Stimulated activated CD8-positive, alpha-beta memory T cell treated with anti-CD3 and anti-CD28 coated beads, Interleukin-7, amount 100 ng/mL, for 4 hours (primary cell): ENCODE measurements around the gene TGIF1.
"Not testable (repeated sequence)": the region's sequence is repeated elsewhere in the genome, so short reads cannot be mapped to it uniquely, and the experiment has no call there.

ENCODE experiments used
- DNase-seq, 2 donors: peaks; one replicate each; pipeline ENCODE4 v3.0.0-alpha.2; 2020; ENCODE audit warnings: low read depth in 2 of 2

TGIF1 gene

DNA sequence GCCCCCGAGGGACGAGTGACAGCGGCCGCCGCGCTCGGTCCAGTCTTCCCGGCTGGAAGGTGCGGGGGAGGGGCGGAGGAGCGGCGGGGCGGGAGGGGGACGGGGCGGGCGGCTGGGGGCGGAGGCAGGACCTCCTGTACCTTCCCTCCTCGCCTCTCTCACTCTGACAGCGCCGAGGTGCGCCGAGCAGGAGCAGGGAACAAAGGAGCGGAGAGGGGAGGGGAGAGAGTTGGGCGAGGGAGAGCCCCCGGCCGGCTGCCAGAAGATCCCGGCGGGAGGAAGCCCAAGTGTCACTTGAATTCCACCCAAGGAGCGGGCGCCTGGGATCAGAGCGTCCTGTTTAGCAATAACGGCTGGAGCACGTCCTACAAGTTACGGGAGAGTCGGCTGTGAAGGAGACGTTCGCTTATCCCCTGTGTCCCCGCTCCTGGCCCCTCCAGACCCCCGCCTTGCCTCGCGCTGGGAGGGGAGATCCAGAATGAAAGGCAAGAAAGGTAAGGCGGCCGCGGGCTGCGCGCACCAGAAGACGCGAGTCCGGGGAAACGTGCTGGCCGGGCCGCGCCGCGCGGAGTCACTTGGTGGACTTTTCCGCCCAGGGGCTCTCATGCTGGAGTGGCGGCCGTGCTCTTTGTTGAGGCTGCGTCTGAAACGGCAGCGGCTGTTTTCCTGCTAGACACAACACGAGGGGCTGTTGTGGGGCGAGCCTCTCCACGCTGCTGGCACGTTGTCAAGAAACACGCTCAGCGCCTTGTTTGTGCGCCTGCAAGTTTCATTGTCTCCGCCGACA, at the start of gene TGIF1:
Gene TGIF1, plus strand, starts transcription at position 161 of the 787 bp plus-strand sequence. Its CDS starts 318 bp downstream, at position 479.
- DNase-seq = peak; percentile 56 to 63

GRCh38 chr18:3400567-3401296, 49.2 kb upstream of the TGIF1 start:
- DNase-seq = no peak

- DNase-seq = no peak
Measured at GRCh38 chr18:3401669-3402620, 48.0 kb upstream of the TGIF1 start.

- no peak for DNase-seq
Measured at GRCh38 chr18:3402982-3403451, 47.0 kb upstream of the TGIF1 start.

GRCh38 chr18:3405713-3406112, 44.3 kb upstream of the TGIF1 start:
- DNase-seq = no peak

- DNase-seq = no peak
Measured at GRCh38 chr18:3408107-3408506, 41.9 kb upstream of the TGIF1 start.

GRCh38 chr18:3409811-3410210, 40.2 kb upstream of the TGIF1 start:
- DNase-seq = no peak

GRCh38 chr18:3410273-3410672, 39.7 kb upstream of the TGIF1 start:
- no peak for DNase-seq

GRCh38 chr18:3410876-3411275, 39.1 kb upstream of the TGIF1 start:
- not testable (repeated sequence) for DNase-seq

DNA sequence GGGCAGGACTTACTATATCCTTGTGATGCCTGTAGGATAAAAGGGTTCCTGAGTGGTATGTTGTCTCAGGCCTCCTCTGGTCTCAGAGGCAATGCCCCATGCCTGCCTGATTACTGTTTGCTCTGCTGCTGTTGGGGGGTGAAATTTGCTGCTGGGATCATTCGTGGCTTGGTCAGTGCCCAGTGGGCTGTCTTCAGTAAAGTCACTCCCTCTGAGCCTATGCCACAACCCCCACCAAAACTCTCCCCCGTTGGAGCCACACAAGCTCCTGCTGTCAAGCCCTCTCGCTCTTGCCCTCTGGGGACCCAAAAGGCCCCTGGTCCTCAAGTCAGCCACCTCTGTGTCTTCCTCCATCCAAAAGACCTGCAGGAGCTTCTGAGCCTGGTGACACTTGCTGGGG, 38.6 kb upstream of the TGIF1 start:
- DNase-seq = no peak

GRCh38 chr18:3411854-3412268, 38.1 kb upstream of the TGIF1 start:
- peak in 1 of 2 donors; percentile 8 for DNase-seq

DNA sequence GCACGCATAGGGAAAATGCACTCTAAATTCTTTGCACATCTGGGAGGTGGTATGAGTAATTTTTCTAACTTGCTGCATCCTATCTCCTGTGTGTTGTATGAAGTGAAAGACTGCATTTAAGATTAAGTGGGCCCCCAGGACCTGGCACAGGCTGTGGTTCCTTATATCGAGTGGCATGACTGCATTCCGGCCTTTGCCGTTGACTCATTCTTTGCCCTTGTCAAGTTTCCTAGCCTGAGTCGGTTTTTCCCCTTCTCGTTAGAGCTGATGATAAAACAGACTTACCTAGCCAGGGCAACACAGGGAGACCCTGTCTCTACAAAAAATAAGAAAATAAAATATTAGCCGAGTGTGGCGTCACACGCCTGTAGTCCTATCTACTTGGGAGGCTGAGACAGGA, 37.4 kb upstream of the TGIF1 start:
- not testable (repeated sequence) for DNase-seq

DNA sequence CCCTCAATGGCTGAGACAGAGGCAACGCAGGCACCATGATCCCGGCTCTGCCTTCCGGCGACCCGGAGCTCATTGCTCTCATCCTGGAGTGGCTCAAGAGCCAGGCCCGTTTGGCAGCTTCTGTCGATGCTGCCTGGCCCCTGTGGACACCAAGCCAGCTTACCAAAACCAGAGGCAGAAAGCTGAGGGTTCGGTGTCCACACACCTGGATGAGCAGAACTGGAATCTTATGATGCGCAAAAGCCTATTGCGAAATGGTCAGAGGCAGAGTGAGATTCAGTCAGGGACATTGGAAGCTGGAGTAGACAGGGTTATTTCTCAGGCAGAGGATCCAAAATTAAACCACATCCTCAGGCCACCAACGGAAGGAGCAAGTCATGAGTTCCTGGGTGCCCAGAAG, 34.9 kb upstream of the TGIF1 start:
- DNase-seq = no peak

GRCh38 chr18:3418083-3418482, 31.9 kb upstream of the TGIF1 start:
- DNase-seq = no peak

GRCh38 chr18:3420919-3421279, 29.1 kb upstream of the TGIF1 start:
- no peak for DNase-seq

- no peak for DNase-seq
Measured at GRCh38 chr18:3422905-3423304, 27.1 kb upstream of the TGIF1 start.

DNA sequence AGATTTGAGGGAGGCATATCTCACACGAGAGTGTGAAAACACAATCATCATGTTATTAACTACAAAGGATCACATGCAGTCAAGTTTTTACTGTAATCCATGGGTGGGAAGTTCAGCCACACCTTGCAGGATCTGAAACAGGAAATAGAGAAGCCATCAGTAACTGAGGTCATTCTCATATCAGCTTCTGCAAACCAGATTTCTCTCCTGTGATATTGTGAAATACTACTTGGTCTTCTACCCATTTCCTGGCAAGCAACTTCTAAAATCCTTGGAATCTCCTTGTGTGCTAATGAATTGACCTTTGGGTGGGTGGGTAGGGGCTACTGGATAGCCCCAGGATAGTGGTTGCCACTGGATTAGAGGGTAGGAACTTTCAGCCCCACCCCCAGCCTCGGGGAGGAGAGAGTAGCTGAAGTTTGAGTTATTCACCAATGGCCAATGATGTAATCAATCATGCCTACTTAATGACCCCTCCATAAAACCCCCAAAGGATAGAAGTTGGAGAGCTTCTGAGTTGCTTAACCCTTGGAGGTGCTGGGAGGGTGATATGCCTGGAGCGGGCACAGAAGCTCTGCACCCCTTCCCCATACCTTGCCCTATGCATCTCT, 25.6 kb upstream of the TGIF1 start:
- DNase-seq = no peak

GRCh38 chr18:3425030-3425429, 24.9 kb upstream of the TGIF1 start:
- DNase-seq = no peak

DNA sequence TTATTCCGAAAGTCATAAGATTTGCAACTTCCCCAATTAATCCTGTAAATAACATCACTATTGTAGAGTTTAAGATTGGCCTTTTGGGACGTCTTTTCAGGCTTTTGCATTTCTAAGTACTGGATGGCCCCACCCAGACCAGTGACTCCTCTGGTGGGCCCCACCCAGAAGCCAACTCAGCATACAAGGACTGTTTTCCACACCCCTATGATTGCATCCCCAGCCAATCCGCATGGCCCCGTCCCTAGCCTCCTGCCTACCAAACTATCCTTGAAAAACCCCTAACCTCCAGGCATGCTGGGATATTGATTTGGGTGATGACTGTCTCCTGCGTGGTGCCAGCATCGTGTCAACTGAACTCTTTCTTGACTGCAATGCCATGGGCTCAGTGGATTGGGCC, 24.5 kb upstream of the TGIF1 start:
- no peak for DNase-seq

DNA sequence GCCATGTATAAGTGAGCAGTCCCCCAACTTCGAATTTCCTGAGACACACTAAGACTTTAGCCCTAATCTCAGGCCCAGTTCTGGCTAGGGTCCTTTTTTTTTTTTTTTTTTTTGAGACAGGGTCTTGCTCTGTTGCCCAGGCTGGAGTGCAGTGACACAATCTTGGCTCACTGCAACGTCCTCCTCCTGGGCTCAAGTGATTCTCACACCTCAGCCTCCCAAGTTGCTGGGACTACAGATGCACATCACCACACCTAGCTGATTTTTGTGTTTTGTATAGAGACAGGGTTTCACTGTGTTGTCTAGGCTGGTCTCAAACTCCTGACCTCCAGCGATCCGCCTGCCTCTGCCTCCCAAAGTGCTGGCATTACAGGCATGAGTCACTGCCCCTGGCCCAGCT, 23.9 kb upstream of the TGIF1 start:
- no peak for DNase-seq

DNA sequence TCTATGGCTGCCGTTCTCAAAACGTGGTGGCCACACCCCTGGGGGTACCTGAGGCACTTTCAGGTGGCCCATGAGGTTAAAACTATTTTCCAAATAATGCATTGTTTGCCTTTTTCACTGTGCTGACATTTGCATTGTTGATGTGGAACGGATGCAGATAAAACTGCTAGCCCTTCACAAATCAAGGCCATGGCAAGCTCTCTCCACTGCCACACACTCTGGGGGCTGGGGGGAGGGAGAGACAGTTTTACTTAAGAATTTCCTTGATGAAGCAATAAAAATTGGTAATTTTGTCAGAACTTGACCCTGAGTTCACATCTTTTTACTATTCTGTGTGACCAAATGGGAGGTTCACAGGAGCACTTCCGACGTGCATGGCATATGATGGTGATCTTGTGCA, 22.0 kb upstream of the TGIF1 start:
- no peak for DNase-seq

GRCh38 chr18:3429121-3429520, 20.9 kb upstream of the TGIF1 start:
- DNase-seq = no peak
